Sigmoid colon (tissue), 7 donors: Measurements from ENCODE around the gene GALNT18. TPM values are rescaled to one million over a fixed set of nuclear protein-coding genes. Genes with fewer than 3 reads are reported as not detected.

Source experiments
- DNase-seq: peaks from one replicate; pipeline ENCODE4 v3.0.0-alpha.2; 2019
- H3K27ac ChIP-seq, 4 donors: fragments of 200-600 bp; sonication (generic); one replicate each; pipeline ENCODE4 v1.5.1; 2016 to 2019; ENCODE audit warnings: mild to moderate bottlenecking in 1 of 4
- H3K27me3 ChIP-seq, 3 donors: fragments of 200-600 bp; sonication (generic); one replicate each; pipeline ENCODE4 v1.5.1; 2019; ENCODE audit warnings: mild to moderate bottlenecking in 1 of 3
- H3K36me3 ChIP-seq, 4 donors: fragments of 200-600 bp; sonication (generic); one replicate each; pipeline ENCODE4 v1.5.1; 2016 to 2019
- H3K4me1 ChIP-seq, 4 donors: fragments of 200-600 bp; sonication (generic); one replicate each; pipeline ENCODE4 v1.5.1; 2017 to 2019
- H3K4me3 ChIP-seq, 4 donors: fragments of 200-600 bp; sonication (generic); one replicate each; pipeline ENCODE4 v1.5.1; 2017 to 2019; ENCODE audit warnings: mild to moderate bottlenecking in 2 of 4, moderate library complexity in 1 of 4
- H3K9me3 ChIP-seq, 4 donors: fragments of 200-600 bp in 3 of 4; sonication (generic) in 3 of 4; one replicate each; pipeline versions ENCODE4 v1.5.1 to v1.6.1; 2013 to 2019
- EP300 ChIP-seq, 4 donors: sonication (generic); formaldehyde crosslinking; IDR thresholded peaks; one replicate each; pipeline ENCODE4 v1.6.1; 2017; ENCODE audit warnings: antibody characterized with exemption in 4 of 4
- POLR2A ChIP-seq, 2 donors: fragments of 450-650 bp; IDR thresholded peaks; one replicate each; pipeline ENCODE4 v1.6.1; 2016; ENCODE audit warnings: antibody characterized with exemption in 2 of 2, mild to moderate bottlenecking in 2 of 2, moderate library complexity in 2 of 2
- POLR2AphosphoS5 ChIP-seq, 4 donors: sonication (generic); formaldehyde crosslinking; IDR thresholded peaks; one replicate each; pipeline ENCODE4 v1.6.1; 2017; ENCODE audit warnings: antibody characterized with exemption in 4 of 4
- WGBS, 2 donors: extraction: QIAGEN DNeasy Blood & Tissue Kit; methylation state at CpG; one replicate each; pipeline ENCODE4 v1.1.7; 2013; 5-methylcytosine and 5-hydroxymethylcytosine counted together
- intact Hi-C: fragments of 100-400 bp; cut with DNase I; formaldehyde crosslinking; loops from one replicate; pipeline ENCODE4 v1.15.1; 2023
- polyA plus RNA-seq, 3 donors: library from polyadenylated mRNA; stranded (reverse); fragments of 200-250 nt; gene quantifications; one replicate each; pipeline ENCODE4 v1.2.3, GENCODE V29; 2013
- total RNA-seq, 4 donors: library from RNA; depleted of rRNA; stranded (reverse); fragments of >200 nt; gene quantifications; one replicate each; pipeline ENCODE4 v1.1.0, GENCODE V29; 2016
- TF ChIP-seq, protein P1 (sequence below), 4 experiments: fragments of 450-650 bp in 3 of 4; fragments of 200-600 bp in 1 of 4; IDR thresholded peaks; one replicate each; pipeline ENCODE4 v1.5.1; 2016 to 2019; ENCODE audit warnings: antibody characterized with exemption in 4 of 4, mild to moderate bottlenecking in 3 of 4, moderate library complexity in 2 of 4
- donor health status: healthy with polysubstance abuse.
- donor health status: Bipolar disorder and iron deficiency.
- donor health status: healthy.

GALNT18 gene
- total and polyA plus RNA-seq, 7 donors: 0.92 to 48.6 (median 34.9) TPM

DNA sequence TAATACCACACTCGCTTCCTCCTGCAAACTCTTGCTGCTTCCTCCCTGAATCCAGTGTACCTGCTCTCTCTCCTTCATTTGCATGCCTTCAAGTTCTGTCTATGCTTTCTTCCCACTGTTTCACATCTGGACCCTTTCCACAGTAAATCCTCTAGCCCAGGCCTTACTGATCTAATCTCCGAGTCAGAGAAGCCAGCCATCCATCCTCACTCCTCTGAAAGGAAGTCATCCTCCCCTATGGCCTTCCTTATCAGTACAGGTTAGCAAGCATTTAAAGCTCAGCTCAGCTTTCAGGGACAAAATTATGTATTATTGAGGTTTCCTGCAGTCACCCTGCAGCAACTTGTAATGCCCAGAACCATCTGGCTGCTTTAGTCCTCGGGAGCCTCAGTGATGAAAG lies 116.1 kb downstream of the GALNT18 start:
- TF ChIP-seq, protein P1, sequence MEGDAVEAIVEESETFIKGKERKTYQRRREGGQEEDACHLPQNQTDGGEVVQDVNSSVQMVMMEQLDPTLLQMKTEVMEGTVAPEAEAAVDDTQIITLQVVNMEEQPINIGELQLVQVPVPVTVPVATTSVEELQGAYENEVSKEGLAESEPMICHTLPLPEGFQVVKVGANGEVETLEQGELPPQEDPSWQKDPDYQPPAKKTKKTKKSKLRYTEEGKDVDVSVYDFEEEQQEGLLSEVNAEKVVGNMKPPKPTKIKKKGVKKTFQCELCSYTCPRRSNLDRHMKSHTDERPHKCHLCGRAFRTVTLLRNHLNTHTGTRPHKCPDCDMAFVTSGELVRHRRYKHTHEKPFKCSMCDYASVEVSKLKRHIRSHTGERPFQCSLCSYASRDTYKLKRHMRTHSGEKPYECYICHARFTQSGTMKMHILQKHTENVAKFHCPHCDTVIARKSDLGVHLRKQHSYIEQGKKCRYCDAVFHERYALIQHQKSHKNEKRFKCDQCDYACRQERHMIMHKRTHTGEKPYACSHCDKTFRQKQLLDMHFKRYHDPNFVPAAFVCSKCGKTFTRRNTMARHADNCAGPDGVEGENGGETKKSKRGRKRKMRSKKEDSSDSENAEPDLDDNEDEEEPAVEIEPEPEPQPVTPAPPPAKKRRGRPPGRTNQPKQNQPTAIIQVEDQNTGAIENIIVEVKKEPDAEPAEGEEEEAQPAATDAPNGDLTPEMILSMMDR (IDR thresholded peaks at IDR 0.05): no peak
- TF ChIP-seq EP300 (IDR thresholded peaks at IDR 0.05): no peak
- no peak for TF ChIP-seq POLR2AphosphoS5 (IDR thresholded peaks at IDR 0.05)
- no peak for TF ChIP-seq POLR2A (IDR thresholded peaks at IDR 0.05)
- 73 to 88% methylated on average over 3 of the region's 3 CpGs for WGBS, 2 donors
- H3K27ac ChIP-seq: no peak overlapping the region
- no peaks in the 10 kb centered on the region for H3K36me3 ChIP-seq
- intact Hi-C loops: no loop called here
- H3K4me3 ChIP-seq: no peak overlapping the region
- DNase-seq: no peak
- no peaks in the 10 kb centered on the region for H3K9me3 ChIP-seq
- H3K27me3 ChIP-seq: no peaks in the 10 kb centered on the region
- H3K4me1 ChIP-seq: peaks cover 0 to 52% (median 40%) of the 10 kb centered on the region in 4 donors

DNA sequence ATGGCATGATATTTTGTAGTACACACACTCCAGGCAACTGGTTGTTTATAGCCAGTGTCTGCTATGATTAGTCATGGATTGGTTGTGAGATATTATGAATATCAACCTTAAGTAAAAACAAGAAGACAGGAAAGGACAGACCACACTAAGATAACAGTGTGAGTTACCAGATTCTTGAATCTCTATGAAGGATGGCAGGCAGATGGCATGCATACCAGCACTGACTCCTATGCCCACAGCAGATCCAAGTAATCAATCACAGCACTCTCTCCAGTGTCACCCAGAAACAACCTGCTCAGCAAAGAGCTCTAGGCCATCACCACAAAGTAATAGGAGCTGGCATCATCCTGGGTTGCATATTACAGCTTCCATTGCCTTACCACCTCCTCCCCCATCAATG lies 116.6 kb downstream of the GALNT18 start:
- intact Hi-C loops: no loop called here
- H3K4me1 ChIP-seq: peaks cover 0 to 49% (median 37%) of the 10 kb centered on the region in 4 donors
- TF ChIP-seq, protein P1 (IDR thresholded peaks at IDR 0.05): no peak
- TF ChIP-seq EP300 (IDR thresholded peaks at IDR 0.05) (no peak), POLR2A (IDR thresholded peaks at IDR 0.05) (no peak), POLR2AphosphoS5 (IDR thresholded peaks at IDR 0.05) (no peak)

DNA sequence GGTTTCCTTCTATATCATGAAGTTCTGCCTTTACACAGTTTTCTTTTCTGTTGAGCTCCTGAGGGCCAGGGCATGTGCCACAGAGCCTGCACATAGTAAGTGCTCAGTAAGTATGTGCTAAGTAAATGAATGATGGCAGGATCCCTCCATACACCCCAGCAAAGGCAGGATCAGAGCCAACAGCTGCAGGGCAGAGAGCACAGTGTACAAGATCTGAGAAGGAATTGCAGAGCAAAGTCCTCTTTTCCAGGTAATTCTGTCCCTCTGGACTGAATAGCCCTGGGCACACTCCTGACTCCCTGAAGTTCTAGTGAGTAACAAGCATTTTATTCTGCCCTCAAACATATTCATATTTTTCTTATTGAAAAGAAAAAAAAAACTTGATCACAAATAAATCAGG lies 117.7 kb downstream of the GALNT18 start:
- intact Hi-C loops: no loop called here

More for the DNA sequence above, 116.6 kb downstream of the GALNT18 start:
- H3K9me3 ChIP-seq: no peaks in the 10 kb centered on the region
- no peak overlapping the region for H3K4me3 ChIP-seq
- H3K27me3 ChIP-seq: no peaks in the 10 kb centered on the region
- no peaks in the 10 kb centered on the region for H3K36me3 ChIP-seq
- DNase-seq: no peak
- H3K27ac ChIP-seq: no peak overlapping the region

DNA sequence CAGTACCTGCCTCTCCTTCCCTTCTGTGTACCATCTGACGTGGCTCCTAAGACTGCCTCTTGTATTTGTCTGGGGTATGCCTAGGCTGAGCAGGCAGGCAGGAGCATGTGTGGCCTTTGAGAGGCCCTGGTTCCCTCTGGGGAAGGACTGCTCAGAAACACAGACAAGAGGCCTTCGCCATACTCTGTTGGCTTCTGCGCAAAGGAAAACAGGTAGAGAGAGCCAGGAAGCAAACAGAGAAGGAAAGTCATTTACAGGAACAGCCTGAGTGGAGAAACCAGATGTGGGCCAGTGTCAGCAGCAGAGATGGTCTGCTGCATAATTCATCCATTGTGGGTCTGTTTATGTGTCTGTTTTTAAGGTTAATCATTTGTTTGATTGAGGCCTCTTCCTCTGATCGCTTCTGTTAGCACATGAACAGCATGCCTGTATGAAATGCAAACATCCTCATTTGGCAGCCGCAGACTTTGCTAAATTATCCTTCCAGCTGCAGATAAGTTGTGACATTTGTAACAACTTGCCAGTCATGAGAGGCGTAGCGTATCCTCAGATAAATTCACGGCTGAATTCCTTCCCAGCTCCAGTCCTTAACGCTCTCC lies 119.4 kb downstream of the GALNT18 start:
- peaks cover 0 to 58% (median 39%) of the 10 kb centered on the region in 4 donors for H3K4me1 ChIP-seq
- DNase-seq: no peak
- no peaks in the 10 kb centered on the region for H3K27me3 ChIP-seq
- no peak overlapping the region for H3K4me3 ChIP-seq
- no peaks in the 10 kb centered on the region for H3K9me3 ChIP-seq
- TF ChIP-seq, protein P1 (IDR thresholded peaks at IDR 0.05): no peak
- no peak for TF ChIP-seq POLR2A (IDR thresholded peaks at IDR 0.05)
- no peak for TF ChIP-seq POLR2AphosphoS5 (IDR thresholded peaks at IDR 0.05)
- no peak for TF ChIP-seq EP300 (IDR thresholded peaks at IDR 0.05)
- H3K27ac ChIP-seq: peak overlapping the region in 3 of 4 donors; percentile 43 to 64 (median 64)
- 11 to 58% methylated on average over 9 of the region's 9 CpGs for WGBS, 2 donors
- no peaks in the 10 kb centered on the region for H3K36me3 ChIP-seq
- intact Hi-C loops: no loop called here

More for the DNA sequence above, 117.7 kb downstream of the GALNT18 start:
- DNase-seq: no peak
- H3K36me3 ChIP-seq: no peaks in the 10 kb centered on the region
- TF ChIP-seq EP300 (IDR thresholded peaks at IDR 0.05) (no peak), POLR2A (IDR thresholded peaks at IDR 0.05) (no peak), POLR2AphosphoS5 (IDR thresholded peaks at IDR 0.05) (no peak)
- TF ChIP-seq, protein P1 (IDR thresholded peaks at IDR 0.05): no peak
- H3K27me3 ChIP-seq: no peaks in the 10 kb centered on the region
- H3K9me3 ChIP-seq: no peaks in the 10 kb centered on the region
- H3K27ac ChIP-seq: no peak overlapping the region
- H3K4me1 ChIP-seq: peaks cover 0 to 52% (median 36%) of the 10 kb centered on the region in 4 donors
- no peak overlapping the region for H3K4me3 ChIP-seq
